Upper lobe of right lung (tissue), 1 donor: Measurements from ENCODE around the gene MTR. TPM values are rescaled to one million over a fixed set of nuclear protein-coding genes. Genes with fewer than 3 reads are reported as not detected.

Experiments
- ATAC-seq: fragments of 200-7000 bp; cut with Tn5 transposase; one replicate; pipeline ENCODE4 v1.9.1; 2020; ENCODE audit warnings: mild to moderate bottlenecking, moderate library complexity
- DNase-seq: peaks from one replicate; pipeline ENCODE4 v3.0.0-alpha.2; 2020
- H3K27ac ChIP-seq: fragments of 200-600 bp; one replicate; pipeline ENCODE4 v1.8.0; 2022
- H3K27me3 ChIP-seq: fragments of 200-600 bp; one replicate; pipeline ENCODE4 v1.8.0; 2022; ENCODE audit warnings: mild to moderate bottlenecking
- H3K36me3 ChIP-seq: fragments of 200-600 bp; one replicate; pipeline ENCODE4 v1.8.0; 2022
- H3K4me1 ChIP-seq: fragments of 200-600 bp; one replicate; pipeline ENCODE4 v1.8.0; 2022
- H3K4me3 ChIP-seq: fragments of 200-600 bp; one replicate; pipeline ENCODE4 v1.8.0; 2022; ENCODE audit warnings: mild to moderate bottlenecking
- H3K9me3 ChIP-seq: fragments of 200-600 bp; one replicate; pipeline ENCODE4 v1.8.0; 2022
- intact Hi-C: fragments of 100-400 bp; cut with DNase I; formaldehyde crosslinking; loops from one replicate; pipeline ENCODE4 v1.11.0; 2022
- total RNA-seq: library from RNA; stranded (reverse); fragmentation: NEBNext Ultra II Directional; extraction: Animal tissue kit (Norgen Biotek cat#: 25700); gene quantifications from one replicate; pipeline ENCODE4 v1.2.1, GENCODE V29; 2021
- TF ChIP-seq, protein P1 (sequence below): fragments of 200-600 bp; IDR thresholded peaks from one replicate; pipeline ENCODE4 v1.8.0; 2022; ENCODE audit warnings: antibody characterized with exemption
- donor health status: DM: no; HTN: yes; CAD: no; lungs with severe emphysema.

The MTR gene
- total RNA-seq, 1 donor from 2014 or later: 37.9 TPM

DNA sequence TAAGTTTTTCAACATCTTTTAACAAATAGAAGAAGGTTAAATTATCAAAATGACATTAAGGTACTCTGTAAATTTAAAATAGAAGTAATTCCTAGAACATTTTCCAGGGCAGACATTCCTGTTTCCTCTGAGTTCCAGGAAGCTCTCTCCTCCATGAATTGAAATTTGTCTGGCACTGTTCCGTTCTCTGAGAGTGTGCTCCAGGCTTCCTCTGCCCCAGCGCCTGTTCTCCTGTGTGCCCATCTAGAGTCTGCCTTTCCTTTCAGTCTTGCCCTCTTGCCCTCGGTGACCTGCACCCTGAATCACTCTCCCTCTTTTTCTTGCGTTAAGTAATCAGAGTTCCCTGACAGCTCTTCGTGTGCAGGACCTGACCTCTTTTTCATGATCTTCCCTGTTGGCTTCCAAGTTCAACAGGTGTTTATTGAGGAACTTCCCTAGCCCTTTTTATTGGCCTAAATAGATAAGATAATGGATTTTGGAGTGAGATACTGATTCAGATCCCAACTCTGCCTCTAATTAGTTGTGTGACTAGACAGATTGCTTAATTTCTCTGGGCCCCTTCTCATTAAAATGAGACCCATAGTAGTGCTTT lies 77.1 kb downstream of the MTR start:
- no peaks in the 10 kb centered on the region for H3K4me1 ChIP-seq
- intact Hi-C loops: no loop called here
- H3K9me3 ChIP-seq: no peaks in the 10 kb centered on the region
- DNase-seq (no peak), ATAC-seq (no peak)
- H3K27ac ChIP-seq: no peak overlapping the region
- TF ChIP-seq, protein P1, sequence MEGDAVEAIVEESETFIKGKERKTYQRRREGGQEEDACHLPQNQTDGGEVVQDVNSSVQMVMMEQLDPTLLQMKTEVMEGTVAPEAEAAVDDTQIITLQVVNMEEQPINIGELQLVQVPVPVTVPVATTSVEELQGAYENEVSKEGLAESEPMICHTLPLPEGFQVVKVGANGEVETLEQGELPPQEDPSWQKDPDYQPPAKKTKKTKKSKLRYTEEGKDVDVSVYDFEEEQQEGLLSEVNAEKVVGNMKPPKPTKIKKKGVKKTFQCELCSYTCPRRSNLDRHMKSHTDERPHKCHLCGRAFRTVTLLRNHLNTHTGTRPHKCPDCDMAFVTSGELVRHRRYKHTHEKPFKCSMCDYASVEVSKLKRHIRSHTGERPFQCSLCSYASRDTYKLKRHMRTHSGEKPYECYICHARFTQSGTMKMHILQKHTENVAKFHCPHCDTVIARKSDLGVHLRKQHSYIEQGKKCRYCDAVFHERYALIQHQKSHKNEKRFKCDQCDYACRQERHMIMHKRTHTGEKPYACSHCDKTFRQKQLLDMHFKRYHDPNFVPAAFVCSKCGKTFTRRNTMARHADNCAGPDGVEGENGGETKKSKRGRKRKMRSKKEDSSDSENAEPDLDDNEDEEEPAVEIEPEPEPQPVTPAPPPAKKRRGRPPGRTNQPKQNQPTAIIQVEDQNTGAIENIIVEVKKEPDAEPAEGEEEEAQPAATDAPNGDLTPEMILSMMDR: no peak
- peaks cover 49% of the 10 kb centered on the region for H3K36me3 ChIP-seq
- H3K4me3 ChIP-seq: no peak overlapping the region
- H3K27me3 ChIP-seq: no peaks in the 10 kb centered on the region

DNA sequence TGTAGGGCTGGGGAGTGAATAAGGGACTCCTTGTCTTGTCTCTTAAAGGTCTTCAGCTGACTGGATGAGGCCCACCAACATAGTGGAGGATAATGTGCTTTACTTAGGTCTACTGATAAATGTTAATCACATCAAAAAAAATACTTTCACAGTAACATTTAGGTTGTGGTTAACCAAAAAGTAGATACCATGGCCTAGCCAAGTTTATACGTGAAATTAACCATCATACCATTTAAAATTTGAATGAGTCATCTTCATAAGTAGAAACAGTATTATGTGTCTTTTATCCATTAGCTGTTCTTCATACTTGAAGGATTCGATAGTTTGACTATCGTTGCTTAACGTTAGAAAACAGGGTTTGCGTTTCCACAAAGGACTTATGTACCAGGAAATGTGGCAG lies 80.9 kb downstream of the MTR start:
- intact Hi-C loops: no loop called here
- Histone ChIP-seq H3K27me3 (no peaks in the 10 kb centered on the region), H3K4me3 (no peak overlapping the region), H3K36me3 (peaks cover 57% of the 10 kb centered on the region), H3K4me1 (no peaks in the 10 kb centered on the region), H3K27ac (no peak overlapping the region), H3K9me3 (no peaks in the 10 kb centered on the region)
- ATAC-seq (no peak), DNase-seq (no peak)
- TF ChIP-seq, protein P1: no peak

DNA sequence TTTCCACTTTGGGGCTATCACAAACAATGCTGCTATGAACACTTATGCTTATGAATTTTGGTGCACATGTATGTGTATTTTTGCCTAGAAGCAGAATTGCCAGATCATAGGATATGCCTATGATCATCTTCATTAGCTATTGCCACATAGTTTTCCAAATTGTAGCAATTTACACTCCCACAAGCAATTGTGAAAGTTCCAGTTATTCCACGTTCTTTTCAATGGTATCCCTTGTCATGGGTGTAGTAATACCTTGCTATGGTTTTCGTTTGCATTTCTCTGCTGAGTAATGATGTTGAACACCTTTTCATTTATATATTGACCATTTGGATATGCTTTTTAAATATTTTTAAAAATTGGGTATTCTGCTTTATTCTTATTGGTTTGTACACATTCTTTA lies 82.6 kb downstream of the MTR start:
- no peaks in the 10 kb centered on the region for H3K27me3 ChIP-seq
- TF ChIP-seq, protein P1: no peak
- no peaks in the 10 kb centered on the region for H3K9me3 ChIP-seq
- H3K36me3 ChIP-seq: peaks cover 51% of the 10 kb centered on the region
- no peak overlapping the region for H3K4me3 ChIP-seq
- intact Hi-C loops: no loop called here
- DNase-seq: no peak
- ATAC-seq: no peak
- no peak overlapping the region for H3K27ac ChIP-seq
- no peaks in the 10 kb centered on the region for H3K4me1 ChIP-seq

DNA sequence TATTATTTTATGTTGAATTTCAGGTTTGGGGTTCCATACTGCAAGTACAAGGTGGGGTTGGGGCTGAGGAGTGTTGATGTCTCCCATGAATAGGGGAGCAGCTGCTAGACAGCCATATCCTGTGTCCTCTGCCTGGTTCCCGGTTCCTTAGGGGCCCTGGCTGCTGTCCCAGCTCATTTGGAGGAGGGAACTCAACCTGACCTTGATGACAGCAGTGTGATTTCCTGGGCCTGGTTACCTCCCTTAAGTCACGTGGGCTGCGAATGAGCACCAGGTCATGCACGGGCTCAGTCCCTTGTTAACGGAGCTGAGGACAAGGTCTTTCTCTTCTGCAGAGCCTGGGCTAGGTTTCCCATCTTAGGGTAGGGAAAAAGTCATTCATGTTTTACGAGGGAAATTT lies 85.1 kb downstream of the MTR start:
- H3K36me3 ChIP-seq: peaks cover 47% of the 10 kb centered on the region
- H3K4me1 ChIP-seq: no peaks in the 10 kb centered on the region
- intact Hi-C loops: no loop called here
- H3K27ac ChIP-seq: no peak overlapping the region
- H3K9me3 ChIP-seq: no peaks in the 10 kb centered on the region
- DNase-seq: no peak
- TF ChIP-seq, protein P1: no peak
- no peak overlapping the region for H3K4me3 ChIP-seq
- H3K27me3 ChIP-seq: no peaks in the 10 kb centered on the region
- ATAC-seq: no peak

DNA sequence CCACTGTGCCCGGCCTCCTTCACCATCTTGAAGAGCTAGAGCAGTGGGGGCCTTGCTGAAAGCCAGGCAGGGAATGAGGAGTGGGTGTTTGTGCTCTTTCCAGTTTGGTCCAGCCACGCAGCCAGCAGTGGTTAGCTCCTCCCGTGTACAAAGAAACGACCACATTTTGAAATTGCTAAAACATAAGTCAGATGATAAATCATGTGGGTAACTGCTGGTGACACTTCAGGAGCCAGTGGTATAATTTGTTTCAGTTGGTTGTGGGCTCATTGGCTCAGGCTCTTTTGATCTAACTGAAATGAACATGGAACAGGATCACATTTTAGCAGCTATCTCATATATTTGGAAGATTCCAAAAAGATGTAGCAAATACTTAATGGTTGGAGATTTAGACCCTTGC lies 87.6 kb downstream of the MTR start:
- Histone ChIP-seq H3K36me3 (peaks cover 46% of the 10 kb centered on the region), H3K27me3 (no peaks in the 10 kb centered on the region), H3K9me3 (no peaks in the 10 kb centered on the region), H3K4me1 (no peaks in the 10 kb centered on the region), H3K27ac (no peak overlapping the region), H3K4me3 (no peak overlapping the region)
- TF ChIP-seq, protein P1: no peak
- DNase-seq (no peak), ATAC-seq (no peak)
- intact Hi-C loops: no loop called here

DNA sequence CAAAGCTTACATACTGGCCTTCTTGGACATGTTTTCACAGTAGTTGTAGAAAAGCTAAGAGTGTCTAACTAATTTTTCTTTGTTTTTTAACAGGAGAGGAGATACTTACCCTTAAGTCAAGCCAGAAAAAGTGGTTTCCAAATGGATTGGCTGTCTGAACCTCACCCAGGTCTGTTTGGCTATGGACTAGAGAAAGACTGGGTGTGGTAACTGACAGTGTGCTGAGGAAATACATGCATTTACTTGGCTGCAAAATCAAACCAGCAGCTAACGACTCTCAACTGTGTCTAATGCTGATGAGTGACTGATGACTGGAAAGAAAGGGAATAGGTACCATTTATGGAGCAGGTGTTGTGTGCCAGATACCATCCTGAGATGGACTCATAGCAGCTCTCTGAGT lies 91.1 kb downstream of the MTR start:
- DNase-seq (no peak), ATAC-seq (no peak)
- peaks cover 54% of the 10 kb centered on the region for H3K36me3 ChIP-seq
- intact Hi-C loops: no loop called here
- no peaks in the 10 kb centered on the region for H3K27me3 ChIP-seq
- TF ChIP-seq, protein P1: no peak
- no peak overlapping the region for H3K27ac ChIP-seq
- H3K4me1 ChIP-seq: no peaks in the 10 kb centered on the region
- no peak overlapping the region for H3K4me3 ChIP-seq
- H3K9me3 ChIP-seq: no peaks in the 10 kb centered on the region
